D721Med (cell line): ENCODE results near the gene COL6A2.
"Not testable (repeated sequence)": the region's sequence is repeated elsewhere in the genome, so short reads cannot be mapped to it uniquely, and the experiment has no call there.

Experiments used
- DNase-seq: peaks from one replicate; pipeline ENCODE4 v3.0.0; 2011; ENCODE audit warnings: low spot score; ENCODE audit not compliant: insufficient read length
- FAIRE-seq: peaks from 2 replicates; lab custom pipeline; 2011; peaks lifted over from hg19 to GRCh38; lab: Jason Lieb, UNC
- TF ChIP-seq, protein P1 (sequence below): IDR thresholded peaks from 2 replicates; pipeline ENCODE4 v1.5.1; 2012; ENCODE audit warnings: mild to moderate bottlenecking, control low read depth; ENCODE audit not compliant: insufficient read depth; ENCODE audit errors: missing control alignments

Gene COL6A2

DNA sequence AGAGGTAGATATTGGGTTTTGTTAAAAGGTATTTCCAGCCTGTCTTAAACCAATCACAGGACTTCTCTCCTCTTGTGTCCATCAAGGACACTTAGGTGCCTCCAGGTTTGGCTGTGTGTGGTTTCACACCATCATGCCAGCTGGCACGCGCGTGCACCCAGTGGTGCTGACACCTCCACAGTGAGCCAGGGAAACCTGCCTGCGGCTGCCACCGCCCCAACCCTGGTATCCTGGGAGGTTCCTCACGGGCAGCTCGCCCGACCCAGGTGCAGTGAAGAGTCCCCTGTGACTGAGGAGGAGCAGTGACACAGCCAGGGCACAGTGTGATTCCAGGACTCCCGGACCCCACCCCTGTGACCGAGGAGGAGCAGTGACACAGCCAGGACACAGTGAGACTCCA, 13.2 kb upstream of the COL6A2 start:
- DNase-seq = no peak
- TF ChIP-seq, protein P1, sequence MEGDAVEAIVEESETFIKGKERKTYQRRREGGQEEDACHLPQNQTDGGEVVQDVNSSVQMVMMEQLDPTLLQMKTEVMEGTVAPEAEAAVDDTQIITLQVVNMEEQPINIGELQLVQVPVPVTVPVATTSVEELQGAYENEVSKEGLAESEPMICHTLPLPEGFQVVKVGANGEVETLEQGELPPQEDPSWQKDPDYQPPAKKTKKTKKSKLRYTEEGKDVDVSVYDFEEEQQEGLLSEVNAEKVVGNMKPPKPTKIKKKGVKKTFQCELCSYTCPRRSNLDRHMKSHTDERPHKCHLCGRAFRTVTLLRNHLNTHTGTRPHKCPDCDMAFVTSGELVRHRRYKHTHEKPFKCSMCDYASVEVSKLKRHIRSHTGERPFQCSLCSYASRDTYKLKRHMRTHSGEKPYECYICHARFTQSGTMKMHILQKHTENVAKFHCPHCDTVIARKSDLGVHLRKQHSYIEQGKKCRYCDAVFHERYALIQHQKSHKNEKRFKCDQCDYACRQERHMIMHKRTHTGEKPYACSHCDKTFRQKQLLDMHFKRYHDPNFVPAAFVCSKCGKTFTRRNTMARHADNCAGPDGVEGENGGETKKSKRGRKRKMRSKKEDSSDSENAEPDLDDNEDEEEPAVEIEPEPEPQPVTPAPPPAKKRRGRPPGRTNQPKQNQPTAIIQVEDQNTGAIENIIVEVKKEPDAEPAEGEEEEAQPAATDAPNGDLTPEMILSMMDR = no peak
- no peak for FAIRE-seq

GRCh38 chr21:46085259-46085658, 12.7 kb upstream of the COL6A2 start:
- DNase-seq, FAIRE-seq: not testable (repeated sequence)

GRCh38 chr21:46087641-46088040, 10.3 kb upstream of the COL6A2 start:
- DNase-seq (no peak), FAIRE-seq (no peak)
- TF ChIP-seq, protein P1 = no peak

GRCh38 chr21:46088189-46088588, 9.7 kb upstream of the COL6A2 start:
- no peak for FAIRE-seq
- TF ChIP-seq, protein P1 = no peak

DNA sequence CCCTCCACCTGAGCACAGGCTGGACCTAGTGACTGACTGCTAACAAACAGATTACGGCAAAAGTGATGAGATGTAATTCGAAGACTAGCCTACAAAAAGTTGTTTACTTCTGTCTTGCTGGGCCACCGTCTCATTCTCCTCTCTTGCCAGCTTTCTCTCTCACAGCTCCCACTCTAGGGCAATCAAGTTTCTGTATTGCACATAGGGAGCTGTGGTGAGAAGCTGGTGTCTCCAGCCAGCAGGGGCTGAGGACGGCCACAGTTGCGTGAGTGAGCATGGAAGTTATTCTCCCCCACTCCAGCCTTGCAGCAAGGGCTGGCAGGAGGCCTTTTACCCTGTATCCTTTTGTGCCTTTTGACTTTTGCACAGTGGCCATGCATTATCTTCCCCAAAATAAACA, 8.6 kb upstream of the COL6A2 start:
- TF ChIP-seq, protein P1 = no peak
- no peak for FAIRE-seq
- DNase-seq = no peak

More at GRCh38 chr21:46088189-46088588, 9.7 kb upstream of the COL6A2 start:
- DNase-seq = no peak

DNA sequence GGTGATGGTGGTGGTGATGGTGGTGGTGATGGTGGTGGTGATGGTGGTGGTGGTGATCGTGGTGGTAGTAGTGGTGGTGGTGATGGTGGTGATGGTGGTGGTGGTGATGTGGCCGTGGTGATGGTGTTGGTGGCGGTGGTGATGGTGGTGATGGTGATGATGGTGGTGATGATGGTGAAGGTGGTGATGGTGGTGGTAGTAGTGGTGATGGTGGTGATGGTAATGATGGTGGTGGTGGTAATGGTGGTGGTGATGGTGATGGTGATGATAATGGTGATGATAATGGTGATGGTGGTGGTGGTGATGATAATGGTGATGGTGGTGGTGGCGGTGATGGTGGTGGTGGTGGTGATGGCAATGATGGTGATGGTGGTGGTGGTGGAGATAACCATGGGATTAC, 6.8 kb upstream of the COL6A2 start:
- no peak for FAIRE-seq
- TF ChIP-seq, protein P1 = no peak
- DNase-seq = no peak

- no peak for DNase-seq
- no peak for FAIRE-seq
- TF ChIP-seq, protein P1 = no peak
Observed at GRCh38 chr21:46091631-46092025, 6.3 kb upstream of the COL6A2 start.
